Ovary (tissue), 3 donors: Measurements from ENCODE around the gene AFAP1.

ENCODE experiments used
- EP300 ChIP-seq: sonication (generic); formaldehyde crosslinking; IDR thresholded peaks from one replicate; pipeline ENCODE4 v1.6.1; 2017; ENCODE audit warnings: antibody characterized with exemption
- TF ChIP-seq, protein P1 (sequence below), 3 donors: fragments of 450-650 bp in 2 of 3; fragments of 200-600 bp in 1 of 3; IDR thresholded peaks; one replicate each; pipeline versions ENCODE4 v1.5.1 to v1.8.0; 2016 to 2022; ENCODE audit warnings: antibody characterized with exemption in 3 of 3, mild to moderate bottlenecking in 1 of 3
- donor health status: DM: no; HTN: no; CAD: no.

DNA sequence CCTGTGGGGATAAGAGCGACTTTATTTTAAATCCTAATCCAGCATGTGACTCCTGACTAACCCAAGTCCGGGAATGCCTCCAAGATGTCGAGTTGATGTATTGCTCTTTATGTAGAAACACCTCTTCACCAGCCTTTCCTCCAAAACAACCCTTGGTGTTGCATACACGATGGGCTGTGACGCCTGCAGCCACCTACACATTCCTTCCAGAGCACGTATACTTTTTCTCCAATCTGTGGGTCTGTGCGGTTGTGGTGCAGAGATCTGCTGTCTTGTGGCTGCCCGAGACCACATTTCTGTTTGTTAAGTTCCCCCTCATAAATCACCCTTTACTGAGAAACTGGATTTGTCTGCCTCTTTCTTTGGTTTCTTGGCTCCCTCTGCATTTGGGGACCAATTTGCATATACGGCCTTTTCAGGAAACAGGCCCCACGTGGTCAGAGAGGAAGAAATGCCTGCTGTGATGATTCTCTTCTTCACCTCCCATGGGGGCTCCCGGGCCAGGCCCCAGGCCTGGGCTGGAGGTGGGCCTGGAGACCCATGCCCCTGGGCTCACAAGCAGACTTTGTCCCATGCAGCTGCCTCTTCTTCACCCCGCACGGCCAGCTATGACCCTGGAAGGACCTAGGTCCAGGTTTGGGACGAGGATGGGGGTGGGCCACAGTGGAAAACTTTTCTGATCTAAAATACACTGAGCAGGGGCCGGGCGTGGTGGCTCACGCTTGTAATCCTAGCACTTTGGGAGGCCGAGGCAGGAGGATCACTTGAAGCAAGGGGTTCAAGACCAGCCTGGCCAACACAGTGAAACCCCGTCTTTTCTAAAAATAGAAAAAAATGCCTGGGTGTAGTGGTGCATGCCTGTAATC lies 21.4 kb upstream of the AFAP1 start:
- TF ChIP-seq, protein P1, sequence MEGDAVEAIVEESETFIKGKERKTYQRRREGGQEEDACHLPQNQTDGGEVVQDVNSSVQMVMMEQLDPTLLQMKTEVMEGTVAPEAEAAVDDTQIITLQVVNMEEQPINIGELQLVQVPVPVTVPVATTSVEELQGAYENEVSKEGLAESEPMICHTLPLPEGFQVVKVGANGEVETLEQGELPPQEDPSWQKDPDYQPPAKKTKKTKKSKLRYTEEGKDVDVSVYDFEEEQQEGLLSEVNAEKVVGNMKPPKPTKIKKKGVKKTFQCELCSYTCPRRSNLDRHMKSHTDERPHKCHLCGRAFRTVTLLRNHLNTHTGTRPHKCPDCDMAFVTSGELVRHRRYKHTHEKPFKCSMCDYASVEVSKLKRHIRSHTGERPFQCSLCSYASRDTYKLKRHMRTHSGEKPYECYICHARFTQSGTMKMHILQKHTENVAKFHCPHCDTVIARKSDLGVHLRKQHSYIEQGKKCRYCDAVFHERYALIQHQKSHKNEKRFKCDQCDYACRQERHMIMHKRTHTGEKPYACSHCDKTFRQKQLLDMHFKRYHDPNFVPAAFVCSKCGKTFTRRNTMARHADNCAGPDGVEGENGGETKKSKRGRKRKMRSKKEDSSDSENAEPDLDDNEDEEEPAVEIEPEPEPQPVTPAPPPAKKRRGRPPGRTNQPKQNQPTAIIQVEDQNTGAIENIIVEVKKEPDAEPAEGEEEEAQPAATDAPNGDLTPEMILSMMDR (IDR thresholded peaks at IDR 0.05), result no peak
- no peak for TF ChIP-seq EP300
